ENCODE results near the gene NR5A1.

Gene NR5A1

GRCh38 chr9:124465736-124466135, 41.5 kb downstream of the NR5A1 start:
- Histone ChIP-seq H3K27ac (ENCODE audit: extremely low read depth, low read depth, low read length) (no peak overlapping the region), H3K4me1 (ENCODE audit: control insufficient read depth, insufficient read depth, low read length) (no peaks in the 10 kb centered on the region), H3K4me3 (ENCODE audit: low read depth, low read length) (no peak overlapping the region), H3K36me3 (ENCODE audit: control insufficient read depth in 2 of 2, insufficient read depth in 1 of 2, low read length in 2 of 2) (no peaks in the 10 kb centered on the region), H3K9me3 (ENCODE audit: control insufficient read depth, insufficient read depth, low read depth, low read length) (no peaks in the 10 kb centered on the region)
- ChIA-PET POLR2A (interaction anchor here (0.7 to 0.9 kb wide), 2 partner anchors 11 to 580 kb away, joined by 3 to 5 read pairs; no protein-coding TSS in a partner anchor), CTCF (interaction anchor here (0.6 kb wide), 1 partner anchor 12 kb away, joined by 3 read pairs; no protein-coding TSS in a partner anchor)
- no peak for TF ChIP-seq ZNF174 (tag by site-specific recombination; IDR thresholded peaks at IDR 0.05)
- TF ChIP-seq KLF17 (tag by site-specific recombination; IDR thresholded peaks at IDR 0.05): no peak
- no peak for TF ChIP-seq ZNF529 (tag by site-specific recombination; IDR thresholded peaks at IDR 0.05; ENCODE audit: insufficient replicate concordance)
- TF ChIP-seq ZNF354C (tag by site-specific recombination; IDR thresholded peaks at IDR 0.05; ENCODE audit: borderline replicate concordance, low read depth): no peak
- TF ChIP-seq ZNF175 (tag by site-specific recombination; IDR thresholded peaks at IDR 0.05): no peak
- no peak for TF ChIP-seq ZNF830 (tag by site-specific recombination; IDR thresholded peaks at IDR 0.05; ENCODE audit: low read depth)
- TF ChIP-seq ZNF350 (tag by site-specific recombination; IDR thresholded peaks at IDR 0.05): no peak
- no peak for TF ChIP-seq ZNF707 (tag by site-specific recombination; IDR thresholded peaks at IDR 0.05)
- TF ChIP-seq ZIC2 (tag by site-specific recombination; IDR thresholded peaks at IDR 0.05): no peak
- no peak for TF ChIP-seq ZFP37 (tag by site-specific recombination; IDR thresholded peaks at IDR 0.05)
- no peak for TF ChIP-seq ZNF548 (tag by site-specific recombination; IDR thresholded peaks at IDR 0.05)
- TF ChIP-seq REST (tag by site-specific recombination; IDR thresholded peaks at IDR 0.05): no peak
- no peak for TF ChIP-seq TCF7L2 (IDR thresholded peaks at IDR 0.05; ENCODE audit: borderline replicate concordance, low read depth, low read length)

GRCh38 chr9:124462739-124463138, 44.5 kb downstream of the NR5A1 start:
- ChIA-PET CTCF (interaction anchor here (0.7 to 1.1 kb wide), 4 partner anchors 12 to 317 kb away, joined by 3 read pairs; no protein-coding TSS in a partner anchor), POLR2A (interaction anchor here (0.5 to 0.6 kb wide), 2 partner anchors 9 to 32 kb away, joined by 3 to 6 read pairs; no protein-coding TSS in a partner anchor)
- H3K9me3 ChIP-seq (ENCODE audit: control insufficient read depth, insufficient read depth, low read depth, low read length): no peaks in the 10 kb centered on the region
- no peaks in the 10 kb centered on the region for H3K36me3 ChIP-seq (ENCODE audit: control insufficient read depth in 2 of 2, insufficient read depth in 1 of 2, low read length in 2 of 2)
- peak; percentile 80 for TF ChIP-seq ZNF366 (tag by site-specific recombination; conservative IDR thresholded peaks at IDR 0.05)
- TF ChIP-seq ZNF585B (tag by site-specific recombination; IDR thresholded peaks at IDR 0.05): no peak
- TF ChIP-seq PRDM1 (tag by site-specific recombination; IDR thresholded peaks at IDR 0.05): peak; percentile 61
- H3K4me1 ChIP-seq (ENCODE audit: control insufficient read depth, insufficient read depth, low read length): no peaks in the 10 kb centered on the region
- H3K4me3 ChIP-seq (ENCODE audit: low read depth, low read length): no peak overlapping the region
- H3K27ac ChIP-seq (ENCODE audit: extremely low read depth, low read depth, low read length): no peak overlapping the region

GRCh38 chr9:124458441-124458840, 48.8 kb downstream of the NR5A1 start:
- H3K36me3 ChIP-seq (ENCODE audit: control insufficient read depth in 2 of 2, insufficient read depth in 1 of 2, low read length in 2 of 2): no peaks in the 10 kb centered on the region
- H3K4me1 ChIP-seq (ENCODE audit: control insufficient read depth, insufficient read depth, low read length): no peaks in the 10 kb centered on the region
- POLR2A ChIA-PET: no interaction called here
- CTCF ChIA-PET: interaction anchor here (0.6 kb wide), 1 partner anchor 93 kb away, joined by 3 read pairs; no protein-coding TSS in a partner anchor
- no peak overlapping the region for H3K27ac ChIP-seq (ENCODE audit: extremely low read depth, low read depth, low read length)
- no peaks in the 10 kb centered on the region for H3K9me3 ChIP-seq (ENCODE audit: control insufficient read depth, insufficient read depth, low read depth, low read length)
- H3K4me3 ChIP-seq (ENCODE audit: low read depth, low read length): no peak overlapping the region
- no peak for TF ChIP-seq ZNF510 (tag by site-specific recombination; IDR thresholded peaks at IDR 0.05; ENCODE audit: insufficient replicate concordance)
- TF ChIP-seq ZNF629 (tag by site-specific recombination; IDR thresholded peaks at IDR 0.05): no peak
- no peak for TF ChIP-seq ZNF155 (tag by site-specific recombination; IDR thresholded peaks at IDR 0.05)
- no peak for TF ChIP-seq BCL11A (tag by site-specific recombination; IDR thresholded peaks at IDR 0.05; ENCODE audit: low read depth)
- TF ChIP-seq BCL11B (tag by site-specific recombination; IDR thresholded peaks at IDR 0.05; ENCODE audit: low read depth): no peak
- no peak for TF ChIP-seq ZFHX2 (tag by site-specific recombination; conservative IDR thresholded peaks at IDR 0.05)
- no peak for TF ChIP-seq ZBTB17 (tag by site-specific recombination; IDR thresholded peaks at IDR 0.05)
- TF ChIP-seq ZNF571 (tag by site-specific recombination; IDR thresholded peaks at IDR 0.05): no peak
- TF ChIP-seq ZNF174 (tag by site-specific recombination; IDR thresholded peaks at IDR 0.05): no peak
- TF ChIP-seq GLI2 (tag by site-specific recombination; IDR thresholded peaks at IDR 0.05; ENCODE audit: borderline replicate concordance, low read depth): no peak
- TF ChIP-seq ZNF660 (tag by site-specific recombination; IDR thresholded peaks at IDR 0.05): no peak
- no peak for TF ChIP-seq GFI1B (tag by site-specific recombination; IDR thresholded peaks at IDR 0.05)
- no peak for TF ChIP-seq GLIS1 (tag by site-specific recombination; IDR thresholded peaks at IDR 0.05)
